Astrocyte (in vitro differentiated cells and primary cell): ENCODE data around the gene UBTF.

Source experiments
- EZH2 ChIP-seq: IDR thresholded peaks from 2 replicates; pipeline ENCODE4 v1.6.1; 2012; ENCODE audit warnings: mild to moderate bottlenecking, low read length, inconsistent platforms; ENCODE audit not compliant: insufficient read depth
- TF ChIP-seq, protein P1 (sequence below): IDR thresholded peaks from 2 replicates; pipeline ENCODE4 v1.5.1; 2011; ENCODE audit warnings: low read depth, mild to moderate bottlenecking, inconsistent platforms, low read length, moderate library complexity; ENCODE audit not compliant: insufficient read depth

DNA sequence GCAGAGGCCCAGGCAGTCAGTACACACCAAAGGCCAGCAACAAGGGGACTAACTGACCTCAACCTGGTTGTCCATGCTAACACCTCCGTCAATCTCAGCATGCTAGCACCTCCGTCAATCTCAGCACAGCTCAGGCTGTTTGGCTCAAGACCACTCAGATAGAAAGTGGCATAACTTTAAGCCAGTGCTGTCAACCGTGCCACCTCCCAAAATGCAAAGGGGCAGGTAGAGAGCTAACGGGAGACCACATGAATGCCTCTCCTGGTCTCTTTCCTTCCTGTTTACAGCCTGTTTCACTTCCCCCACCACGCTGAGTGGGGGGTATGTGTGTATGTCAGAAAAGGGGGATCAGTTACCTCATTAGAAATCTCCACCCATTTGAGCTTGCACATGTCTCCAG lies 3.3 kb downstream of the UBTF start:
- TF ChIP-seq, protein P1, sequence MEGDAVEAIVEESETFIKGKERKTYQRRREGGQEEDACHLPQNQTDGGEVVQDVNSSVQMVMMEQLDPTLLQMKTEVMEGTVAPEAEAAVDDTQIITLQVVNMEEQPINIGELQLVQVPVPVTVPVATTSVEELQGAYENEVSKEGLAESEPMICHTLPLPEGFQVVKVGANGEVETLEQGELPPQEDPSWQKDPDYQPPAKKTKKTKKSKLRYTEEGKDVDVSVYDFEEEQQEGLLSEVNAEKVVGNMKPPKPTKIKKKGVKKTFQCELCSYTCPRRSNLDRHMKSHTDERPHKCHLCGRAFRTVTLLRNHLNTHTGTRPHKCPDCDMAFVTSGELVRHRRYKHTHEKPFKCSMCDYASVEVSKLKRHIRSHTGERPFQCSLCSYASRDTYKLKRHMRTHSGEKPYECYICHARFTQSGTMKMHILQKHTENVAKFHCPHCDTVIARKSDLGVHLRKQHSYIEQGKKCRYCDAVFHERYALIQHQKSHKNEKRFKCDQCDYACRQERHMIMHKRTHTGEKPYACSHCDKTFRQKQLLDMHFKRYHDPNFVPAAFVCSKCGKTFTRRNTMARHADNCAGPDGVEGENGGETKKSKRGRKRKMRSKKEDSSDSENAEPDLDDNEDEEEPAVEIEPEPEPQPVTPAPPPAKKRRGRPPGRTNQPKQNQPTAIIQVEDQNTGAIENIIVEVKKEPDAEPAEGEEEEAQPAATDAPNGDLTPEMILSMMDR, result no peak
- no peak for TF ChIP-seq EZH2
